Keratinocyte (primary cell): ENCODE results near the gene TSPAN10. TPM values are rescaled to one million over a fixed set of nuclear protein-coding genes. Genes with fewer than 3 reads are reported as not detected.

Source experiments
- DNase-seq: peaks from one replicate; pipeline ENCODE4 v3.0.0-alpha.2; 2011; ENCODE audit warnings: low read depth, missing footprints, low spot score
- FAIRE-seq: peaks from 2 replicates; lab custom pipeline; 2011; peaks lifted over from hg19 to GRCh38; lab: Jason Lieb, UNC
- H2AFZ ChIP-seq: 2 replicates; pipeline ENCODE4 v1.6.0; 2012; ENCODE audit warnings: low read length, control low read depth, inconsistent platforms; ENCODE audit not compliant: control insufficient read depth
- H3K27ac ChIP-seq: 2 replicates; pipeline ENCODE4 v1.5.1; 2011; ENCODE audit warnings: low read length; ENCODE audit not compliant: control insufficient read depth, insufficient read depth
- H3K27me3 ChIP-seq: 3 replicates; pipeline ENCODE4 v1.6.0; 2011; ENCODE audit warnings: low read length; ENCODE audit not compliant: control insufficient read depth, insufficient read depth; ENCODE audit errors: extremely low read depth
- H3K36me3 ChIP-seq, 2 experiments: 2 replicates in 1 of 2; 3 replicates in 1 of 2; pipeline ENCODE4 v1.5.1; 2011; ENCODE audit warnings: low read length in 2 of 2, mild to moderate bottlenecking in 1 of 2; ENCODE audit not compliant: control insufficient read depth in 2 of 2, insufficient read depth in 2 of 2; ENCODE audit errors: extremely low read depth in 1 of 2
- H3K4me1 ChIP-seq: 3 replicates; pipeline ENCODE4 v1.5.1; 2011; ENCODE audit warnings: low read length; ENCODE audit not compliant: control insufficient read depth, insufficient read depth; ENCODE audit errors: extremely low read depth
- H3K4me2 ChIP-seq: 3 replicates; pipeline ENCODE4 v1.6.0; 2011; ENCODE audit warnings: low read depth, low read length; ENCODE audit not compliant: control insufficient read depth, insufficient read depth; ENCODE audit errors: extremely low read depth
- H3K4me3 ChIP-seq, 3 experiments: fragments of 200-600 bp in 1 of 3; sonication (generic) in 1 of 3; 2 replicates in 2 of 3; 3 replicates in 1 of 3; pipeline ENCODE4 v1.5.1; 2011 to 2016; ENCODE audit warnings: low read length in 3 of 3, mild to moderate bottlenecking in 3 of 3, control low read depth in 2 of 3, inconsistent platforms in 1 of 3, low read depth in 1 of 3, mixed read lengths in 1 of 3, mixed run types in 1 of 3, moderate library complexity in 1 of 3; ENCODE audit not compliant: control insufficient read depth in 2 of 3, insufficient read depth in 2 of 3; ENCODE audit errors: extremely low read depth in 1 of 3
- H3K79me2 ChIP-seq: 2 replicates; pipeline ENCODE4 v1.6.0; 2012; ENCODE audit warnings: low read length; ENCODE audit not compliant: control insufficient read depth, insufficient read depth
- H3K9ac ChIP-seq: 3 replicates; pipeline ENCODE4 v1.6.0; 2011; ENCODE audit warnings: low read length; ENCODE audit not compliant: control insufficient read depth, insufficient read depth; ENCODE audit errors: extremely low read depth
- H3K9me1 ChIP-seq: 3 replicates; pipeline ENCODE4 v1.6.0; 2011; ENCODE audit warnings: low read length; ENCODE audit not compliant: control insufficient read depth, insufficient read depth; ENCODE audit errors: extremely low read depth
- H3K9me3 ChIP-seq: 2 replicates; pipeline ENCODE4 v1.5.1; 2012; ENCODE audit warnings: low read depth, low read length; ENCODE audit not compliant: control insufficient read depth
- H4K20me1 ChIP-seq: 3 replicates; pipeline ENCODE4 v1.6.0; 2011; ENCODE audit warnings: low read length; ENCODE audit not compliant: control insufficient read depth, insufficient read depth; ENCODE audit errors: extremely low read depth
- EZH2 ChIP-seq: IDR thresholded peaks from one replicate; pipeline ENCODE4 v1.6.1; 2012; ENCODE audit warnings: inconsistent platforms, mild to moderate bottlenecking, low read length, moderate library complexity
- dilution Hi-C: fragments of 300-500 bp; cut with MboI; formaldehyde crosslinking; loops from one replicate; pipeline ENCODE4 v1.7.0; 2020; ENCODE audit warnings: low sequenced_read_pairs; ENCODE audit not compliant: extremely low pct_ligation_motif_present
- polyA plus RNA-seq, 5 experiments: library from polyadenylated mRNA; depleted of rRNA in 3 of 5; stranded (reverse) in 3 of 5; stranded (forward) in 1 of 5; unstranded in 1 of 5; fragments of >200 nt; gene quantifications; 1 replicate in 1 of 5; 2 replicates in 3 of 5; 3 replicates in 1 of 5; pipeline versions ENCODE4 v1.2.1 to v1.2.3, GENCODE V29; 2011 to 2012; ENCODE audit warnings: missing spikeins in 2 of 5, low read depth in 1 of 5, low replicate concordance in 1 of 5
- TF ChIP-seq, protein P1 (sequence below), 3 experiments: IDR thresholded peaks in 1 of 3; conservative IDR thresholded peaks in 1 of 3; optimal IDR thresholded peaks in 1 of 3; 2 replicates in 2 of 3; 3 replicates in 1 of 3; pipeline versions ENCODE3 to v1.5.1; 2011; ENCODE audit warnings: low read length in 3 of 3, mild to moderate bottlenecking in 3 of 3, moderate library complexity in 2 of 3, control low read depth in 1 of 3, inconsistent platforms in 1 of 3; ENCODE audit not compliant: insufficient read depth in 2 of 3; ENCODE audit errors: extremely low read depth in 1 of 3

Gene TSPAN10
- polyA plus RNA-seq, 1 donor (not counting 4 experiments of a cell fraction or from before 2014, with no cell fraction given): 0.89 TPM

DNA sequence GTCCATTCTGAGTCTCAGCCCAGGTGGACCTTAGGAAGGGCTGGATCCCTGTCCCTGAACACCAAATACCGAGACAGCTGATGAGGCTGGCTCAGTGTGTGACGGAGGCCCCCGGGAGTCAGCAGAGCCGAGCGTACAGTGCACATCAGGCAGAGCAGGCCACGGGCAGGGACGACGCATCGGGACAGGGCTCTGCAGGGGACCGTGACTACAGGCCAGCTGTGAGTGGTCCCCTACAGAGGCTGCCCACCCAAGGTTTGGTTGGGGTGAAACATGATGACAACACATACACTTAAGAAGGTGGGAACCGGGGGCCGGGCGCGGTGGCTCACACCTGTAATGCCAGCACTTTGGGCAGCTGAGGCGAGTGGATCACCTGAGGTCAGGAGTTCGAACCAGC is 36.0 kb downstream of the TSPAN10 start:
- Histone ChIP-seq H3K79me2 (peaks cover 24% of the 10 kb centered on the region), H2AFZ (no peak overlapping the region), H3K27me3 (no peaks in the 10 kb centered on the region), H3K4me1 (peaks cover 11% of the 10 kb centered on the region), H3K27ac (no peak overlapping the region), H3K9me1 (no peaks in the 10 kb centered on the region), H3K36me3 (peaks cover 38 to 44% of the 10 kb centered on the region in 2 experiments), H3K4me3 (no peak overlapping the region), H3K4me2 (no peak overlapping the region), H3K9ac (no peak overlapping the region), H3K9me3 (no peaks in the 10 kb centered on the region), H4K20me1 (no peaks in the 10 kb centered on the region)
- DNase-seq: no peak
- dilution Hi-C loops: no loop called here
- FAIRE-seq: no peak
- TF ChIP-seq EZH2: no peak
- TF ChIP-seq, protein P1, sequence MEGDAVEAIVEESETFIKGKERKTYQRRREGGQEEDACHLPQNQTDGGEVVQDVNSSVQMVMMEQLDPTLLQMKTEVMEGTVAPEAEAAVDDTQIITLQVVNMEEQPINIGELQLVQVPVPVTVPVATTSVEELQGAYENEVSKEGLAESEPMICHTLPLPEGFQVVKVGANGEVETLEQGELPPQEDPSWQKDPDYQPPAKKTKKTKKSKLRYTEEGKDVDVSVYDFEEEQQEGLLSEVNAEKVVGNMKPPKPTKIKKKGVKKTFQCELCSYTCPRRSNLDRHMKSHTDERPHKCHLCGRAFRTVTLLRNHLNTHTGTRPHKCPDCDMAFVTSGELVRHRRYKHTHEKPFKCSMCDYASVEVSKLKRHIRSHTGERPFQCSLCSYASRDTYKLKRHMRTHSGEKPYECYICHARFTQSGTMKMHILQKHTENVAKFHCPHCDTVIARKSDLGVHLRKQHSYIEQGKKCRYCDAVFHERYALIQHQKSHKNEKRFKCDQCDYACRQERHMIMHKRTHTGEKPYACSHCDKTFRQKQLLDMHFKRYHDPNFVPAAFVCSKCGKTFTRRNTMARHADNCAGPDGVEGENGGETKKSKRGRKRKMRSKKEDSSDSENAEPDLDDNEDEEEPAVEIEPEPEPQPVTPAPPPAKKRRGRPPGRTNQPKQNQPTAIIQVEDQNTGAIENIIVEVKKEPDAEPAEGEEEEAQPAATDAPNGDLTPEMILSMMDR (optimal IDR thresholded peaks at IDR 0.05 in 1 of 3, IDR thresholded peaks at IDR 0.05 in 1 of 3, conservative IDR thresholded peaks at IDR 0.05 in 1 of 3; ENCODE audit: extremely low read depth in 1 of 3, insufficient read depth in 2 of 3, low read length in 3 of 3): no peak

DNA sequence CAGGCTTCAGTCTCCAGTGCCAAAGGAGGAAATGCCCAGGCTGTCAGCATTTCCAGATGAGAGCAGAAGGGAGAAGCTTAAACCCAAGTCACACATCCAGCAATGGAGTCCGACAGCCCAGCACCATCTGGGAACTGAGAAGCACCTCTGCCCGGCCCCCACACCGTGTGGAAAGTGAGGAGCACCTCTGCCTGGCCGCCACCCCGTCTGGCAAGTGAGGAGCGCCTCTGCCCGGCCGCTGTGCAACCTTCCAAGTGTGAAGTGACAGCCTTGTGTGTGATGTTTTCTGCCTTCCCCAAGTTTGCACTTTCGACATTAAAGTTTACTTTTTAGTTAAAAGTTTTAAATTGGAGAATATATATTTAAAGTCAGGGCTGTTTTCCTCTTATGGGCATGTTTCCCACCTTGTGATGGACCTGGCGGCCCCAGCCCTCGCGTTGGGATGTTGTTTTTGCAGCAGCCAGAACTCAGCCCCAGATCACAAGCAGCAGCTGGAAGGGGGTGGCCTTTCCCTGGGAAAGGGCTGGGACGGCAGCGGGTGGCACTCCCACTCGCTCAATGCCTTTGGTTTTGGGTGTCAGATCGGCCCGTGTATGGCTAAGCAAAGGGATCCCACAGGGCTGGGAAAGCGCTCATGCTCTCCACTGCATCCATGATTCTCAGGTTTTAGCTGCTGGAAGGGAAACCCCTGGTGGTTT is 36.7 kb downstream of the TSPAN10 start:
- no peak overlapping the region for H3K4me2 ChIP-seq
- peaks cover 38% of the 10 kb centered on the region in 2 experiments for H3K36me3 ChIP-seq
- H3K79me2 ChIP-seq: peaks cover 17% of the 10 kb centered on the region
- H4K20me1 ChIP-seq: no peaks in the 10 kb centered on the region
- no peaks in the 10 kb centered on the region for H3K27me3 ChIP-seq
- TF ChIP-seq, protein P1 (optimal IDR thresholded peaks at IDR 0.05 in 1 of 3, IDR thresholded peaks at IDR 0.05 in 1 of 3, conservative IDR thresholded peaks at IDR 0.05 in 1 of 3; ENCODE audit: extremely low read depth in 1 of 3, insufficient read depth in 2 of 3, low read length in 3 of 3): no peak
- no peak for TF ChIP-seq EZH2
- no peaks in the 10 kb centered on the region for H3K9me3 ChIP-seq
- DNase-seq (no peak), FAIRE-seq (no peak)
- H3K4me1 ChIP-seq: peaks cover 5% of the 10 kb centered on the region
- dilution Hi-C loops: no loop called here
- no peak overlapping the region for H2AFZ ChIP-seq
- H3K27ac ChIP-seq: no peak overlapping the region
- no peaks in the 10 kb centered on the region for H3K9me1 ChIP-seq
- H3K4me3 ChIP-seq: no peak overlapping the region
- H3K9ac ChIP-seq: no peak overlapping the region
